Immature natural killer cell (primary cell): ENCODE results near the gene TSSK3. TPM values are rescaled to one million over a fixed set of nuclear protein-coding genes. Genes with fewer than 3 reads are reported as not detected.
"Not testable (repeated sequence)": the region's sequence is repeated elsewhere in the genome, so short reads cannot be mapped to it uniquely, and the experiment has no call there.

Source experiments
- DNase-seq, 3 donors: peaks; one replicate each; pipeline ENCODE4 v3.0.0; 2022; ENCODE audit warnings: mixed read lengths in 1 of 3
- H3K27ac Mint-ChIP-seq, 6 donors: one replicate each; pipeline ENCODE4 v1.8.0; 2020; ENCODE audit warnings: mixed read lengths in 6 of 6, mild to moderate bottlenecking in 5 of 6, inconsistent platforms in 4 of 6, moderate library complexity in 3 of 6
- H3K27me3 Mint-ChIP-seq, 3 donors: one replicate each; pipeline ENCODE4 v1.8.0; 2020 to 2021; ENCODE audit warnings: low read depth in 3 of 3, mild to moderate bottlenecking in 3 of 3, mixed read lengths in 3 of 3, moderate library complexity in 3 of 3, inconsistent platforms in 1 of 3
- H3K36me3 Mint-ChIP-seq, 3 donors: one replicate each; pipeline ENCODE4 v1.8.0; 2020; ENCODE audit warnings: mixed read lengths in 3 of 3, inconsistent platforms in 2 of 3, mild to moderate bottlenecking in 2 of 3
- H3K4me1 Mint-ChIP-seq, 2 donors: one replicate each; pipeline ENCODE4 v1.8.0; 2020; ENCODE audit warnings: inconsistent platforms in 2 of 2, mild to moderate bottlenecking in 2 of 2, mixed read lengths in 2 of 2, moderate library complexity in 1 of 2
- H3K4me3 Mint-ChIP-seq, 5 donors: one replicate each; pipeline ENCODE4 v1.8.0; 2020; ENCODE audit warnings: mild to moderate bottlenecking in 5 of 5, mixed read lengths in 5 of 5, inconsistent platforms in 3 of 5, moderate library complexity in 3 of 5
- H3K9me3 Mint-ChIP-seq, 6 donors: one replicate each; pipeline ENCODE4 v1.8.0; 2020; ENCODE audit warnings: mild to moderate bottlenecking in 6 of 6, mixed read lengths in 6 of 6, inconsistent platforms in 4 of 6, moderate library complexity in 3 of 6
- polyA plus RNA-seq, 3 donors: library from polyadenylated mRNA; unstranded; fragments of 300-500 nt; fragmentation: Illumina TruSeq; gene quantifications; one replicate each; pipeline ENCODE4 v1.2.3, GENCODE V29; 2021

The TSSK3 gene
- polyA plus RNA-seq, 3 donors from 2014 or later = 2.7 TPM; not detected in 2

- H3K4me1 Mint-ChIP-seq = peaks cover 0 to 7% of the 10 kb centered on the region in 2 donors
- no peak overlapping the region for H3K4me3 Mint-ChIP-seq
- H3K27ac Mint-ChIP-seq = no peak overlapping the region
- H3K9me3 Mint-ChIP-seq = no peaks in the 10 kb centered on the region
- DNase-seq = no peak
- H3K27me3 Mint-ChIP-seq = peaks cover 0 to 2% (median 0%) of the 10 kb centered on the region in 3 donors
- peaks cover 4 to 19% (median 17%) of the 10 kb centered on the region in 3 donors for H3K36me3 Mint-ChIP-seq
These were observed 24.5 kb downstream of the TSSK3 start for GRCh38 chr1:32386676-32387392.

GRCh38 chr1:32388641-32389040, 26.3 kb downstream of the TSSK3 start:
- H3K27ac Mint-ChIP-seq = no peak overlapping the region
- DNase-seq = no peak
- no peaks in the 10 kb centered on the region for H3K9me3 Mint-ChIP-seq
- H3K36me3 Mint-ChIP-seq = peaks cover 0 to 14% (median 11%) of the 10 kb centered on the region in 3 donors
- no peak overlapping the region for H3K4me3 Mint-ChIP-seq
- peaks cover 11 to 14% of the 10 kb centered on the region in 2 donors for H3K4me1 Mint-ChIP-seq
- no peaks in the 10 kb centered on the region for H3K27me3 Mint-ChIP-seq

- DNase-seq = no peak
- H3K27ac Mint-ChIP-seq = no peak overlapping the region
- H3K27me3 Mint-ChIP-seq = peaks cover 2 to 6% (median 5%) of the 10 kb centered on the region in 3 donors
- H3K36me3 Mint-ChIP-seq = peaks cover 0 to 8% (median 7%) of the 10 kb centered on the region in 3 donors
- no peaks in the 10 kb centered on the region for H3K9me3 Mint-ChIP-seq
- H3K4me1 Mint-ChIP-seq = peaks cover 26 to 32% of the 10 kb centered on the region in 2 donors
- H3K4me3 Mint-ChIP-seq = no peak overlapping the region
These were observed 28.8 kb downstream of the TSSK3 start for GRCh38 chr1:32390904-32391870.

GRCh38 chr1:32392325-32392724, 30.0 kb downstream of the TSSK3 start:
- H3K9me3 Mint-ChIP-seq = no peaks in the 10 kb centered on the region
- H3K27ac Mint-ChIP-seq = peak overlapping the region in 2 of 6 donors; percentile 38 to 47
- DNase-seq = no peak
- H3K4me1 Mint-ChIP-seq = peaks cover 25 to 26% of the 10 kb centered on the region in 2 donors
- H3K4me3 Mint-ChIP-seq = peak overlapping the region in 4 of 5 donors; percentile 27 to 31 (median 28)
- peaks cover 0 to 3% (median 0%) of the 10 kb centered on the region in 3 donors for H3K36me3 Mint-ChIP-seq
- H3K27me3 Mint-ChIP-seq = peaks cover 2 to 8% (median 6%) of the 10 kb centered on the region in 3 donors

- Mint-ChIP-seq H3K27me3 (peaks cover 2 to 8% (median 6%) of the 10 kb centered on the region in 3 donors), H3K4me1 (peaks cover 25 to 26% of the 10 kb centered on the region in 2 donors)
These were observed 30.8 kb downstream of the TSSK3 start for GRCh38 chr1:32393136-32393535.

GRCh38 chr1:32393832-32394140, 31.4 kb downstream of the TSSK3 start:
- peaks cover 0 to 3% (median 0%) of the 10 kb centered on the region in 3 donors for H3K36me3 Mint-ChIP-seq
- peaks cover 25 to 26% of the 10 kb centered on the region in 2 donors for H3K4me1 Mint-ChIP-seq
- no peaks in the 10 kb centered on the region for H3K9me3 Mint-ChIP-seq
- peak overlapping the region; percentile 98 to 100 (median 99) for H3K4me3 Mint-ChIP-seq
- H3K27me3 Mint-ChIP-seq = peaks cover 2 to 8% (median 6%) of the 10 kb centered on the region in 3 donors
- peak overlapping the region; percentile 98 to 100 (median 100) for H3K27ac Mint-ChIP-seq
- DNase-seq = no peak

More at GRCh38 chr1:32393136-32393535, 30.8 kb downstream of the TSSK3 start:
- Mint-ChIP-seq H3K27ac (peak overlapping the region; percentile 98 to 100 (median 100)), H3K36me3 (peaks cover 0 to 3% (median 0%) of the 10 kb centered on the region in 3 donors), H3K4me3 (peak overlapping the region; percentile 98 to 100 (median 99)), H3K9me3 (no peaks in the 10 kb centered on the region)
- no peak for DNase-seq

GRCh38 chr1:32394141-32394889, 32.0 kb downstream of the TSSK3 start, which contains the start of gene BSDC1:
TSS of gene BSDC1 (minus strand) at chr1:32394441. CDS start at chr1:32394414, 27 bp downstream.
- H3K36me3 Mint-ChIP-seq = peaks cover 0 to 3% (median 0%) of the 10 kb centered on the region in 3 donors
- H3K27me3 Mint-ChIP-seq = peaks cover 2 to 8% (median 6%) of the 10 kb centered on the region in 3 donors
- DNase-seq = peak; percentile 98 to 99 (median 98)
- H3K27ac Mint-ChIP-seq = peak within 1 kb of the TSS; percentile 98 to 100 (median 100)
- H3K4me1 Mint-ChIP-seq = peaks cover 25 to 26% of the 10 kb centered on the region in 2 donors
- H3K9me3 Mint-ChIP-seq = no peaks in the 10 kb centered on the region
- H3K4me3 Mint-ChIP-seq = peak within 1 kb of the TSS; percentile 98 to 100 (median 99)

GRCh38 chr1:32394890-32395432, 32.6 kb downstream of the TSSK3 start:
- Mint-ChIP-seq H3K27me3 (peaks cover 2 to 8% (median 6%) of the 10 kb centered on the region in 3 donors), H3K27ac (peak overlapping the region; percentile 98 to 100 (median 100)), H3K4me1 (peaks cover 25 to 26% of the 10 kb centered on the region in 2 donors), H3K4me3 (peak overlapping the region; percentile 98 to 100 (median 99)), H3K36me3 (peaks cover 0 to 3% (median 0%) of the 10 kb centered on the region in 3 donors), H3K9me3 (no peaks in the 10 kb centered on the region)
- DNase-seq = no peak

GRCh38 chr1:32396524-32396923, 34.2 kb downstream of the TSSK3 start:
- not testable (repeated sequence) for H3K4me3 Mint-ChIP-seq, H3K9me3 Mint-ChIP-seq, H3K27ac Mint-ChIP-seq, H3K36me3 Mint-ChIP-seq, DNase-seq, H3K27me3 Mint-ChIP-seq
- H3K4me1 Mint-ChIP-seq = peaks cover 25 to 26% of the 10 kb centered on the region in 2 donors

- Mint-ChIP-seq H3K27me3 (peaks cover 2 to 8% (median 6%) of the 10 kb centered on the region in 3 donors), H3K9me3 (no peaks in the 10 kb centered on the region), H3K4me3 (no peak overlapping the region), H3K27ac (no peak overlapping the region), H3K4me1 (peaks cover 18 to 21% of the 10 kb centered on the region in 2 donors), H3K36me3 (peaks cover 0 to 3% (median 0%) of the 10 kb centered on the region in 3 donors)
- no peak for DNase-seq
These were observed 36.1 kb downstream of the TSSK3 start for GRCh38 chr1:32398401-32398800.

GRCh38 chr1:32399843-32400242, 37.5 kb downstream of the TSSK3 start:
- H3K27ac Mint-ChIP-seq = no peak overlapping the region
- no peaks in the 10 kb centered on the region for H3K36me3 Mint-ChIP-seq
- no peak for DNase-seq
- peaks cover 4 to 6% of the 10 kb centered on the region in 2 donors for H3K4me1 Mint-ChIP-seq
- no peaks in the 10 kb centered on the region for H3K9me3 Mint-ChIP-seq
- H3K27me3 Mint-ChIP-seq = peaks cover 0 to 4% (median 2%) of the 10 kb centered on the region in 3 donors
- H3K4me3 Mint-ChIP-seq = no peak overlapping the region

GRCh38 chr1:32400876-32401631, 38.7 kb downstream of the TSSK3 start:
- Mint-ChIP-seq H3K36me3 (no peaks in the 10 kb centered on the region), H3K27me3 (peaks cover 0 to 2% (median 0%) of the 10 kb centered on the region in 3 donors), H3K9me3 (no peaks in the 10 kb centered on the region), H3K4me3 (no peak overlapping the region), H3K4me1 (no peaks in the 10 kb centered on the region), H3K27ac (peak overlapping the region in 1 of 6 donors; percentile 57)
- DNase-seq = peak; percentile 19 to 29 (median 28)
